Ovary (tissue), 3 donors: ENCODE results near the gene MTUS2.

ENCODE experiments used
- CTCF ChIP-seq, 3 donors: fragments of 450-650 bp in 2 of 3; fragments of 200-600 bp in 1 of 3; IDR thresholded peaks; one replicate each; pipeline versions ENCODE4 v1.5.1 to v1.8.0; 2016 to 2022; ENCODE audit warnings: antibody characterized with exemption in 3 of 3, mild to moderate bottlenecking in 1 of 3
- EP300 ChIP-seq: sonication (generic); formaldehyde crosslinking; IDR thresholded peaks from one replicate; pipeline ENCODE4 v1.6.1; 2017; ENCODE audit warnings: antibody characterized with exemption
- POLR2A ChIP-seq: fragments of 450-650 bp; IDR thresholded peaks from one replicate; pipeline ENCODE4 v1.6.1; 2017; ENCODE audit warnings: antibody characterized with exemption, mild to moderate bottlenecking, moderate library complexity
- donor health status: DM: no; HTN: no; CAD: no.

DNA sequence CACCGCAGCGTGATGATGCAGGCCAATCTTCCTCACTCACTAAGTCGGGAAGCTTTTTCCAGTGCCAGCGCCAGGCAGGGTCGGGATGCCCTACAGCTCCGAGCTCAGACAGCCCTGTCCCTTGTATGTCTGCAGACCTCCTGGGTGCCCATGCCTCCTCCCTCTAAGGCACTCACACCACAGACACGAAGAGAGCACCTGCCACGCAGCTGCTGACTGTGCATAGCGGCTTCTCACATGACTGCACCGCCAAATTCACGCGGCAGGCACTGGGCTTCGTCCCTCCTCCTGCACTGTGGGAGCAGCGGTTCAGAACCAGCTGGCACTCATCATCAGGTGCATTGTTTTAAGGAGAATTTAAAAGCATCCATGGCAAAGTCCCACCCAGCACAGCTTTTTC lies 687.2 kb downstream of the MTUS2 start:
- TF ChIP-seq CTCF (IDR thresholded peaks at IDR 0.05) (no peak), POLR2A (no peak), EP300 (no peak)
